CD4-positive, CD25-positive, alpha-beta regulatory T cell (primary cell): ENCODE results near the gene PLEKHM3. TPM values are rescaled to one million over a fixed set of nuclear protein-coding genes. Genes with fewer than 3 reads are reported as not detected.

Experiments used
- ATAC-seq, 2 donors: fragments of 150-1000 bp; cut with Tn5 transposase; one replicate each; pipeline ENCODE4 v1.10.0; 2021; ENCODE audit warnings: low read depth in 2 of 2, moderate number of reproducible peaks in 2 of 2, moderate library complexity in 1 of 2
- DNase-seq, 3 donors: peaks; one replicate each; pipeline versions ENCODE4 v3.0.0 to v3.0.0-alpha.2; 2012 to 2022; ENCODE audit warnings: mixed read lengths in 1 of 3
- H3K27ac ChIP-seq: one replicate; pipeline ENCODE4 v1.7.0; 2013; ENCODE audit warnings: mild to moderate bottlenecking, low read length; ENCODE audit not compliant: insufficient read depth, poor library complexity, severe bottlenecking
- H3K27me3 ChIP-seq: one replicate; pipeline ENCODE4 v1.7.0; 2013; ENCODE audit warnings: low read length; ENCODE audit not compliant: control insufficient read depth, insufficient read depth
- H3K36me3 ChIP-seq: one replicate; pipeline ENCODE4 v1.7.0; 2013; ENCODE audit warnings: mild to moderate bottlenecking, low read length, moderate library complexity; ENCODE audit not compliant: control insufficient read depth, insufficient read depth
- H3K4me1 ChIP-seq: 2 replicates; pipeline ENCODE4 v1.7.0; 2013; ENCODE audit warnings: mild to moderate bottlenecking, low read length; ENCODE audit not compliant: insufficient read depth, control insufficient read depth, poor library complexity, severe bottlenecking
- H3K4me3 ChIP-seq: one replicate; pipeline ENCODE4 v1.7.0; 2013; ENCODE audit warnings: low read depth, mild to moderate bottlenecking, low read length, moderate library complexity
- H3K9me3 ChIP-seq, 2 experiments: 1 replicate in 1 of 2; 2 replicates in 1 of 2; pipeline ENCODE4 v1.7.0; 2013; ENCODE audit warnings: low read length in 2 of 2, mild to moderate bottlenecking in 1 of 2, moderate library complexity in 1 of 2; ENCODE audit not compliant: control insufficient read depth in 2 of 2
- H3K27ac Mint-ChIP-seq, 3 donors: one replicate each; pipeline ENCODE4 v1.8.0; 2020 to 2022; ENCODE audit warnings: mild to moderate bottlenecking in 3 of 3, mixed read lengths in 3 of 3, moderate library complexity in 2 of 3
- H3K27me3 Mint-ChIP-seq: one replicate; pipeline ENCODE4 v1.8.0; 2022; ENCODE audit warnings: mild to moderate bottlenecking, mixed read lengths
- H3K36me3 Mint-ChIP-seq: one replicate; pipeline ENCODE4 v1.8.0; 2020; ENCODE audit warnings: mixed read lengths
- H3K4me1 Mint-ChIP-seq, 4 donors: one replicate each; pipeline ENCODE4 v1.8.0; 2020 to 2022; ENCODE audit warnings: mixed read lengths in 4 of 4, mild to moderate bottlenecking in 1 of 4
- H3K4me3 Mint-ChIP-seq, 4 donors: one replicate each; pipeline ENCODE4 v1.8.0; 2020 to 2022; ENCODE audit warnings: mild to moderate bottlenecking in 4 of 4, mixed read lengths in 4 of 4, moderate library complexity in 3 of 4
- H3K9me3 Mint-ChIP-seq, 7 donors: one replicate each; pipeline ENCODE4 v1.8.0; 2020 to 2022; ENCODE audit warnings: mixed read lengths in 7 of 7, mild to moderate bottlenecking in 3 of 7, moderate library complexity in 2 of 7
- polyA plus RNA-seq, 4 donors: library from polyadenylated mRNA; unstranded; fragments of 300-500 nt; fragmentation: Illumina TruSeq; gene quantifications; one replicate each; pipeline ENCODE4 v1.2.3, GENCODE V29; 2021
- total RNA-seq: library from RNA; stranded (reverse); gene quantifications from one replicate; pipeline ENCODE4 v1.2.3, GENCODE V29; 2022

PLEKHM3 gene
- total and polyA plus RNA-seq, 5 donors from 2014 or later = 2.7 to 15.1 (median 3.4) TPM

GRCh38 chr2:207939342-207940108 lies 85.8 kb downstream of the PLEKHM3 start:
- Histone ChIP-seq H3K27ac (no peak overlapping the region), H3K4me1 (no peaks in the 10 kb centered on the region), H3K27me3 (no peaks in the 10 kb centered on the region), H3K36me3 (peaks cover 5% of the 10 kb centered on the region), H3K9me3 (no peaks in the 10 kb centered on the region), H3K4me3 (no peak overlapping the region)
- H3K4me1 Mint-ChIP-seq = peaks cover 0 to 13% (median 3%) of the 10 kb centered on the region in 4 donors
- peaks cover 28% of the 10 kb centered on the region for H3K36me3 Mint-ChIP-seq
- no peak overlapping the region for H3K4me3 Mint-ChIP-seq
- DNase-seq (no peak), ATAC-seq (no peak)
- no peaks in the 10 kb centered on the region for H3K9me3 Mint-ChIP-seq
- no peak overlapping the region for H3K27ac Mint-ChIP-seq
- H3K27me3 Mint-ChIP-seq = no peaks in the 10 kb centered on the region

- no peaks in the 10 kb centered on the region for H3K27me3 Mint-ChIP-seq
- no peak overlapping the region for H3K4me3 Mint-ChIP-seq
- DNase-seq (no peak), ATAC-seq (no peak)
- no peak overlapping the region for H3K27ac Mint-ChIP-seq
- Histone ChIP-seq H3K4me1 (no peaks in the 10 kb centered on the region), H3K9me3 (no peaks in the 10 kb centered on the region), H3K4me3 (no peak overlapping the region), H3K36me3 (no peaks in the 10 kb centered on the region), H3K27me3 (no peaks in the 10 kb centered on the region), H3K27ac (no peak overlapping the region)
- peaks cover 21% of the 10 kb centered on the region for H3K36me3 Mint-ChIP-seq
- peaks cover 0 to 13% (median 3%) of the 10 kb centered on the region in 4 donors for H3K4me1 Mint-ChIP-seq
- H3K9me3 Mint-ChIP-seq = no peaks in the 10 kb centered on the region
These were observed 86.4 kb downstream of the PLEKHM3 start for GRCh38 chr2:207938886-207939285.

GRCh38 chr2:207938415-207938814 lies 86.9 kb downstream of the PLEKHM3 start:
- DNase-seq (no peak), ATAC-seq (no peak)
- Histone ChIP-seq H3K4me1 (no peaks in the 10 kb centered on the region), H3K27ac (no peak overlapping the region), H3K27me3 (no peaks in the 10 kb centered on the region), H3K36me3 (no peaks in the 10 kb centered on the region), H3K4me3 (no peak overlapping the region), H3K9me3 (no peaks in the 10 kb centered on the region)
- Mint-ChIP-seq H3K36me3 (peaks cover 20% of the 10 kb centered on the region), H3K4me3 (no peak overlapping the region), H3K27ac (no peak overlapping the region), H3K4me1 (peaks cover 0 to 13% (median 3%) of the 10 kb centered on the region in 4 donors), H3K27me3 (no peaks in the 10 kb centered on the region), H3K9me3 (no peaks in the 10 kb centered on the region)

- no peak overlapping the region for H3K27ac ChIP-seq
- no peaks in the 10 kb centered on the region for H3K4me1 ChIP-seq
- ATAC-seq (no peak), DNase-seq (no peak)
- no peak overlapping the region for H3K4me3 ChIP-seq
- Mint-ChIP-seq H3K36me3 (peaks cover 18% of the 10 kb centered on the region), H3K9me3 (no peaks in the 10 kb centered on the region), H3K4me3 (no peak overlapping the region), H3K27me3 (no peaks in the 10 kb centered on the region), H3K4me1 (peaks cover 0 to 13% (median 2%) of the 10 kb centered on the region in 4 donors), H3K27ac (no peak overlapping the region)
- no peaks in the 10 kb centered on the region for H3K36me3 ChIP-seq
- H3K9me3 ChIP-seq = no peaks in the 10 kb centered on the region
- H3K27me3 ChIP-seq = no peaks in the 10 kb centered on the region
These were observed 87.5 kb downstream of the PLEKHM3 start for GRCh38 chr2:207937823-207938222.

- no peak for ATAC-seq
- H3K27me3 Mint-ChIP-seq = no peaks in the 10 kb centered on the region
- Histone ChIP-seq H3K9me3 (no peaks in the 10 kb centered on the region), H3K27me3 (no peaks in the 10 kb centered on the region), H3K4me3 (no peak overlapping the region), H3K4me1 (no peaks in the 10 kb centered on the region), H3K36me3 (no peaks in the 10 kb centered on the region), H3K27ac (no peak overlapping the region)
- H3K36me3 Mint-ChIP-seq = peaks cover 16% of the 10 kb centered on the region
- peaks cover 0 to 16% (median 2%) of the 10 kb centered on the region in 4 donors for H3K4me1 Mint-ChIP-seq
- H3K27ac Mint-ChIP-seq = no peak overlapping the region
- DNase-seq = no peak
- H3K9me3 Mint-ChIP-seq = no peaks in the 10 kb centered on the region
- no peak overlapping the region for H3K4me3 Mint-ChIP-seq
These were observed 88.1 kb downstream of the PLEKHM3 start for GRCh38 chr2:207937253-207937652.

GRCh38 chr2:207936380-207936779 lies 88.9 kb downstream of the PLEKHM3 start:
- no peaks in the 10 kb centered on the region for H3K9me3 ChIP-seq
- H3K4me3 Mint-ChIP-seq = no peak overlapping the region
- H3K27ac ChIP-seq = no peak overlapping the region
- H3K36me3 ChIP-seq = no peaks in the 10 kb centered on the region
- H3K4me1 Mint-ChIP-seq = peaks cover 0 to 16% (median 2%) of the 10 kb centered on the region in 4 donors
- H3K4me1 ChIP-seq = no peaks in the 10 kb centered on the region
- peaks cover 9% of the 10 kb centered on the region for H3K36me3 Mint-ChIP-seq
- no peak overlapping the region for H3K27ac Mint-ChIP-seq
- H3K9me3 Mint-ChIP-seq = no peaks in the 10 kb centered on the region
- no peak for DNase-seq
- no peak for ATAC-seq
- no peak overlapping the region for H3K4me3 ChIP-seq
- no peaks in the 10 kb centered on the region for H3K27me3 Mint-ChIP-seq
- no peaks in the 10 kb centered on the region for H3K27me3 ChIP-seq

- no peak for ATAC-seq
- H3K36me3 ChIP-seq = peaks cover 2% of the 10 kb centered on the region
- Mint-ChIP-seq H3K36me3 (peaks cover 12% of the 10 kb centered on the region), H3K9me3 (no peaks in the 10 kb centered on the region), H3K27ac (no peak overlapping the region), H3K4me1 (peaks cover 0 to 16% (median 2%) of the 10 kb centered on the region in 4 donors), H3K27me3 (no peaks in the 10 kb centered on the region), H3K4me3 (no peak overlapping the region)
- H3K4me3 ChIP-seq = no peak overlapping the region
- no peaks in the 10 kb centered on the region for H3K27me3 ChIP-seq
- no peak for DNase-seq
- no peaks in the 10 kb centered on the region for H3K4me1 ChIP-seq
- H3K9me3 ChIP-seq = no peaks in the 10 kb centered on the region
- H3K27ac ChIP-seq = no peak overlapping the region
These were observed 89.3 kb downstream of the PLEKHM3 start for GRCh38 chr2:207935991-207936370.
